Upper lobe of left lung (tissue), 6 donors: ENCODE measurements around the gene IDUA. TPM values are rescaled to one million over a fixed set of nuclear protein-coding genes. Genes with fewer than 3 reads are reported as not detected.
A peak's percentile ranks its signal among the peaks of the same experiment; 100 is the strongest.

Source experiments
- ATAC-seq, 2 donors: fragments of 200-7000 bp; cut with Tn5 transposase; one replicate each; pipeline ENCODE4 v1.9.1; 2022; ENCODE audit warnings: mild to moderate bottlenecking in 2 of 2, moderate library complexity in 2 of 2; ENCODE audit not compliant: low FRiP score in 2 of 2
- DNase-seq, 2 donors: peaks; one replicate each; pipeline ENCODE4 v3.0.0-alpha.2; 2019 to 2020
- H3K27ac ChIP-seq, 4 donors: fragments of 200-600 bp; sonication (generic); one replicate each; pipeline ENCODE4 v1.5.1; 2016 to 2019
- H3K27me3 ChIP-seq, 4 donors: fragments of 200-600 bp; sonication (generic); one replicate each; pipeline ENCODE4 v1.5.1; 2017 to 2019
- H3K36me3 ChIP-seq, 4 donors: fragments of 200-600 bp; sonication (generic); one replicate each; pipeline ENCODE4 v1.5.1; 2016 to 2019
- H3K4me1 ChIP-seq, 4 donors: fragments of 200-600 bp; sonication (generic); one replicate each; pipeline ENCODE4 v1.5.1; 2018 to 2019
- H3K4me3 ChIP-seq, 4 donors: fragments of 200-600 bp; sonication (generic); one replicate each; pipeline ENCODE4 v1.5.1; 2017 to 2019; ENCODE audit warnings: mild to moderate bottlenecking in 2 of 4, moderate library complexity in 1 of 4
- H3K9me3 ChIP-seq, 4 donors: fragments of 200-600 bp; sonication (generic); one replicate each; pipeline ENCODE4 v1.5.1; 2018 to 2019
- EP300 ChIP-seq, 4 donors: sonication (generic); formaldehyde crosslinking; IDR thresholded peaks; one replicate each; pipeline ENCODE4 v1.5.1; 2017; ENCODE audit warnings: antibody characterized with exemption in 4 of 4, control low read depth in 2 of 4
- POLR2A ChIP-seq, 4 donors: fragments of 450-650 bp; IDR thresholded peaks; one replicate each; pipeline ENCODE4 v1.5.1; 2016 to 2017; ENCODE audit warnings: antibody characterized with exemption in 4 of 4, mild to moderate bottlenecking in 2 of 4
- POLR2AphosphoS5 ChIP-seq, 2 donors: sonication (generic); formaldehyde crosslinking; IDR thresholded peaks; one replicate each; pipeline ENCODE4 v1.5.1; 2017; ENCODE audit warnings: antibody characterized with exemption in 2 of 2
- WGBS, 2 donors: methylation state at CpG; one replicate each; pipeline ENCODE4 v1.1.5; 2017 to 2018; 5-methylcytosine and 5-hydroxymethylcytosine counted together
- total RNA-seq, 6 donors: library from RNA; depleted of rRNA in 4 of 6; stranded (reverse); fragments of >200 nt in 4 of 6; gene quantifications; one replicate each; pipeline versions ENCODE4 v1.1.0 to v1.2.1, GENCODE V29; 2016 to 2021
- TF ChIP-seq, protein P1 (sequence below), 6 experiments: fragments of 450-650 bp in 4 of 6; fragments of 200-600 bp in 2 of 6; sonication (generic) in 2 of 6; IDR thresholded peaks; one replicate each; pipeline ENCODE4 v1.5.1; 2016 to 2019; ENCODE audit warnings: antibody characterized with exemption in 6 of 6
- donor health status: DM: no; HTN: no; CAD: no; lungs with moderate emphysema.
- donor health status: DM: no; HTN: yes; CAD: no; lungs with severe emphysema.

Gene IDUA
- total RNA-seq, 6 donors from 2014 or later = 13.5 to 152 (median 55.9) TPM

DNA sequence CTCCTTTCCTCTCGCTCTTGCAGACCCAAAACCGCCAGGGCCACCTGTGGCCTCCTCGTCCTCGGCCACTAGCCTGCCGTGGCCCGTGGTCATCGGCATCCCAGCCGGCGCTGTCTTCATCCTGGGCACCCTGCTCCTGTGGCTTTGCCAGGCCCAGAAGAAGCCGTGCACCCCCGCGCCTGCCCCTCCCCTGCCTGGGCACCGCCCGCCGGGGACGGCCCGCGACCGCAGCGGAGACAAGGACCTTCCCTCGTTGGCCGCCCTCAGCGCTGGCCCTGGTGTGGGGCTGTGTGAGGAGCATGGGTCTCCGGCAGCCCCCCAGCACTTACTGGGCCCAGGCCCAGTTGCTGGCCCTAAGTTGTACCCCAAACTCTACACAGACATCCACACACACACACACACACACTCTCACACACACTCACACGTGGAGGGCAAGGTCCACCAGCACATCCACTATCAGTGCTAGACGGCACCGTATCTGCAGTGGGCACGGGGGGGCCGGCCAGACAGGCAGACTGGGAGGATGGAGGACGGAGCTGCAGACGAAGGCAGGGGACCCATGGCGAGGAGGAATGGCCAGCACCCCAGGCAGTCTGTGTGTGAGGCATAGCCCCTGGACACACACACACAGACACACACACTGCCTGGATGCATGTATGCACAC, 38.2 kb downstream of the IDUA start:
- DNase-seq = peak in 1 of 2 donors; percentile 84
- peaks cover 0 to 5% (median 0%) of the 10 kb centered on the region in 4 donors for H3K27me3 ChIP-seq
- peaks cover 0 to 21% (median 5%) of the 10 kb centered on the region in 4 donors for H3K36me3 ChIP-seq
- H3K4me3 ChIP-seq = no peak overlapping the region
- WGBS, 2 donors = 92 to 98% methylated on average over 16 to 23 of the region's 32 CpGs
- H3K27ac ChIP-seq = no peak overlapping the region
- no peaks in the 10 kb centered on the region for H3K9me3 ChIP-seq
- TF ChIP-seq POLR2A (IDR thresholded peaks at IDR 0.05) (no peak), EP300 (IDR thresholded peaks at IDR 0.05) (no peak), POLR2AphosphoS5 (IDR thresholded peaks at IDR 0.05) (no peak)
- TF ChIP-seq, protein P1, sequence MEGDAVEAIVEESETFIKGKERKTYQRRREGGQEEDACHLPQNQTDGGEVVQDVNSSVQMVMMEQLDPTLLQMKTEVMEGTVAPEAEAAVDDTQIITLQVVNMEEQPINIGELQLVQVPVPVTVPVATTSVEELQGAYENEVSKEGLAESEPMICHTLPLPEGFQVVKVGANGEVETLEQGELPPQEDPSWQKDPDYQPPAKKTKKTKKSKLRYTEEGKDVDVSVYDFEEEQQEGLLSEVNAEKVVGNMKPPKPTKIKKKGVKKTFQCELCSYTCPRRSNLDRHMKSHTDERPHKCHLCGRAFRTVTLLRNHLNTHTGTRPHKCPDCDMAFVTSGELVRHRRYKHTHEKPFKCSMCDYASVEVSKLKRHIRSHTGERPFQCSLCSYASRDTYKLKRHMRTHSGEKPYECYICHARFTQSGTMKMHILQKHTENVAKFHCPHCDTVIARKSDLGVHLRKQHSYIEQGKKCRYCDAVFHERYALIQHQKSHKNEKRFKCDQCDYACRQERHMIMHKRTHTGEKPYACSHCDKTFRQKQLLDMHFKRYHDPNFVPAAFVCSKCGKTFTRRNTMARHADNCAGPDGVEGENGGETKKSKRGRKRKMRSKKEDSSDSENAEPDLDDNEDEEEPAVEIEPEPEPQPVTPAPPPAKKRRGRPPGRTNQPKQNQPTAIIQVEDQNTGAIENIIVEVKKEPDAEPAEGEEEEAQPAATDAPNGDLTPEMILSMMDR (IDR thresholded peaks at IDR 0.05) = no peak
- no peak for ATAC-seq
- H3K4me1 ChIP-seq = no peaks in the 10 kb centered on the region

DNA sequence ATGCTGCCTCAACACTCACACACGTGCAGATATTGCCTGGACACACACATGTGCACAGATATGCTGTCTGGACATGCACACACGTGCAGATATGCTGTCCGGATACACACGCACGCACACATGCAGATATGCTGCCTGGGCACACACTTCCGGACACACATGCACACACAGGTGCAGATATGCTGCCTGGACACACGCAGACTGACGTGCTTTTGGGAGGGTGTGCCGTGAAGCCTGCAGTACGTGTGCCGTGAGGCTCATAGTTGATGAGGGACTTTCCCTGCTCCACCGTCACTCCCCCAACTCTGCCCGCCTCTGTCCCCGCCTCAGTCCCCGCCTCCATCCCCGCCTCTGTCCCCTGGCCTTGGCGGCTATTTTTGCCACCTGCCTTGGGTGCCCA, 39.3 kb downstream of the IDUA start:
- ATAC-seq = peak in 1 of 2 donors; percentile 5
- 47 to 63% methylated on average over 11 to 17 of the region's 17 CpGs for WGBS, 2 donors
- peaks cover 0 to 5% (median 0%) of the 10 kb centered on the region in 4 donors for H3K27me3 ChIP-seq

DNA sequence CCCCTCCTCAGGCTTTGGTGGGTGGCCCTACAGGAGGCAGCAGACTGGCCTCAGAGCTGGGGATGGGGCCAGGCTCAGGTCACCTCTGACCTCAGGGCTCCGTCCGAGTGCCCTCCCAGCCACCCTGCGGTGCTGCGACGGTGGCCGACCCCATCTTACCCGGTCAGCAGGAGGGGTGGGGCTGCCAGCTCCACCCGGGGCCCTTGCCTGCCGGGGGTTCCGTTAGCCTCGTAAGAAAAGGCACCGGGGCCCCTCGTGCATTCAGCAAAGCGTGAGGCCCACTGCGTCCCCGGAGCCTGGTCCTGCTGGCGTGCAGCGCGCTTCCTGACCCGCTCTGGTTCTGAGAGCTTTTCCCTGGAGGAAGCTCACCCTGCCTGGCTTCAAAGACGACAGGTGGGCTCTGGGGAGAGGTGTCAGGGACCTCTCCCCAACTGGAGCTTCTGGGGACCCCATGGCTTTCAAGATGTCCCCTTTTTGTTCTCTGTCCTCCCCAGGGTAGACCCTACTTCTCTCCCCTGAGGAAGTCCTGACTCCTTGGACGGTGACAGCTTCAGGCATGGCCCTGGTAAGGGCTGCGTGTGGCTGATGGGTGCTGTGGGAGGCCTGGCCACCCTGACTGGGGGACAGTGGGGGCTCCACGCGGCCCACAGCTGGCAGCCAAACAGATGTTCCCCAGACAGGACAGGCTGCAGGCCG, 40.5 kb downstream of the IDUA start:
- H3K9me3 ChIP-seq = no peaks in the 10 kb centered on the region
- no peak overlapping the region for H3K4me3 ChIP-seq
- peaks cover 0 to 5% (median 0%) of the 10 kb centered on the region in 4 donors for H3K27me3 ChIP-seq
- no peak for ATAC-seq
- H3K4me1 ChIP-seq = no peaks in the 10 kb centered on the region
- H3K36me3 ChIP-seq = peaks cover 0 to 21% (median 5%) of the 10 kb centered on the region in 4 donors
- peak in 1 of 2 donors; percentile 81 for DNase-seq
- 74 to 80% methylated on average over 1 to 24 of the region's 26 CpGs for WGBS, 2 donors
- TF ChIP-seq POLR2A (IDR thresholded peaks at IDR 0.05) (no peak), EP300 (IDR thresholded peaks at IDR 0.05) (no peak), POLR2AphosphoS5 (IDR thresholded peaks at IDR 0.05) (no peak)
- TF ChIP-seq, protein P1 (IDR thresholded peaks at IDR 0.05) = no peak
- H3K27ac ChIP-seq = no peak overlapping the region

More for the DNA sequence above, 39.3 kb downstream of the IDUA start:
- Histone ChIP-seq H3K27ac (no peak overlapping the region), H3K4me1 (no peaks in the 10 kb centered on the region), H3K9me3 (no peaks in the 10 kb centered on the region), H3K4me3 (no peak overlapping the region), H3K36me3 (peaks cover 0 to 21% (median 5%) of the 10 kb centered on the region in 4 donors)
- no peak for TF ChIP-seq EP300 (IDR thresholded peaks at IDR 0.05)
- no peak for TF ChIP-seq POLR2AphosphoS5 (IDR thresholded peaks at IDR 0.05)
- TF ChIP-seq, protein P1 (IDR thresholded peaks at IDR 0.05) = no peak
- no peak for TF ChIP-seq POLR2A (IDR thresholded peaks at IDR 0.05)
- DNase-seq = peak in 1 of 2 donors; percentile 85

DNA sequence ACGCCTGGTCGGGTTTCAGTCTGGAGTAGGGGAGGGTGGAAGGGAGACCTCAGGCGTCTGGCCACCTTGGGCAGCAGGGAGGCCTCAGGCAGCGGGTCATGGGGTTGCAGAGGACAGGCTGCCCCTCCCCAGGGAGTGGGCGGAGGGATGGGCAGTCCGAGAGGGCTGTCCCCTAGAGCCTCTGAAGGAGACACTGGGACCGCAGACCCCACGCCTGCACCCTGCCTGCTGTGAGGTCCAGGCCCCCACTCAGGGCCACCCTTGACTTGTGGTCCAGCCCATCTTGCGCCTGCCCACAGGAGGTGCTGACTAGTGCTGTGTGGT, 41.0 kb downstream of the IDUA start:
- no peak overlapping the region for H3K4me3 ChIP-seq
- H3K4me1 ChIP-seq = no peaks in the 10 kb centered on the region
- WGBS, 2 donors = 56% methylated on average over 7 of the region's 9 CpGs; no CpG with 5 or more reads in 1 of the 2 donors
- H3K27me3 ChIP-seq = peaks cover 0 to 6% (median 0%) of the 10 kb centered on the region in 4 donors
- no peak for ATAC-seq
- H3K27ac ChIP-seq = no peak overlapping the region
- DNase-seq = peak in 1 of 2 donors; percentile 76
- TF ChIP-seq POLR2AphosphoS5 (IDR thresholded peaks at IDR 0.05) (no peak), EP300 (IDR thresholded peaks at IDR 0.05) (no peak), POLR2A (IDR thresholded peaks at IDR 0.05) (no peak)
- TF ChIP-seq, protein P1 (IDR thresholded peaks at IDR 0.05) = no peak
- no peaks in the 10 kb centered on the region for H3K9me3 ChIP-seq
- peaks cover 0 to 21% (median 5%) of the 10 kb centered on the region in 4 donors for H3K36me3 ChIP-seq
